Nephron progenitor cell (in vitro differentiated cells): ENCODE data around the gene DYNLRB1.
"Not testable (repeated sequence)": the region's sequence is repeated elsewhere in the genome, so short reads cannot be mapped to it uniquely, and the experiment has no call there.

Experiments
- DNase-seq: peaks from one replicate; pipeline ENCODE4 v3.0.0; 2021
- H3K27ac Mint-ChIP-seq: 2 replicates; pipeline ENCODE4 v1.8.0; 2021; ENCODE audit warnings: mild to moderate bottlenecking, moderate library complexity, mixed read lengths
- H3K27me3 Mint-ChIP-seq: 2 replicates; pipeline ENCODE4 v1.8.0; 2021; ENCODE audit warnings: mild to moderate bottlenecking, low read depth, mixed read lengths; ENCODE audit not compliant: poor library complexity
- H3K36me3 Mint-ChIP-seq: 2 replicates; pipeline ENCODE4 v1.8.0; 2021; ENCODE audit warnings: low read depth, mixed read lengths
- H3K4me1 Mint-ChIP-seq: 2 replicates; pipeline ENCODE4 v1.8.0; 2021; ENCODE audit warnings: mixed read lengths
- H3K4me3 Mint-ChIP-seq: 2 replicates; pipeline ENCODE4 v1.8.0; 2021; ENCODE audit warnings: mild to moderate bottlenecking, moderate library complexity, mixed read lengths
- H3K9me3 Mint-ChIP-seq: 2 replicates; pipeline ENCODE4 v1.8.0; 2021; ENCODE audit warnings: mild to moderate bottlenecking, moderate library complexity, mixed read lengths
- TF ChIP-seq, protein P1 (sequence below): fragments of 200-600 bp; sonication (generic); IDR thresholded peaks from 2 replicates; pipeline ENCODE4 v1.5.0; 2021; ENCODE audit warnings: antibody characterized with exemption

The DYNLRB1 gene

DNA sequence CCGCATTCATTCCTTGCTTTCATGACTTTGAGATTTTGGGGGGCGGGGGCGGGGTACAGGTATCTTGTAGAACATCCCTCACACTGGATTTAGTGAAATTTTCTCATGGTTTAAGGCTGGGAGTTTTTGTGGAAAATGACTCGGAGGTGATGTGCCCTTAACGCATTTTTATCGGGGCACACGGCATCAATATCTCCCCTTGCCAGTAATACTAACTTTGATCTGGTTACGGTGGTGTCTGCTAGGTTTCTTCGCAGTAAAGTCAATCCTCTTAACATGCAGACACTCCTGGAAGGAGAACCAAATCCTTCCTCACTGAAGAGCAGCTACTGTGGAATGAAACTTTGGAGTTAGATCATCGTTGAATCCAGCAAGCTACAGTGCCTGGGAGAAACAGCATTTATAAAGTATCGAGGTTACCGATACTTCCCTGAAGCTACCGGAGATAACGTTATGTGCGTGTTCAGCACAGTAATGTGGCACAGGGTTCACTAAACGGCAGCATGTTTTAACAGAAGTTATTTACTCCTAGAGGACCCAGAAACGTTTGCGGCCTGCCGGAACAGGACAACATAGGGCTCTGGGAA is 1.2 kb upstream of the DYNLRB1 start:
- H3K36me3 Mint-ChIP-seq = peaks cover 49% of the 10 kb centered on the region
- no peaks in the 10 kb centered on the region for H3K27me3 Mint-ChIP-seq

DNA sequence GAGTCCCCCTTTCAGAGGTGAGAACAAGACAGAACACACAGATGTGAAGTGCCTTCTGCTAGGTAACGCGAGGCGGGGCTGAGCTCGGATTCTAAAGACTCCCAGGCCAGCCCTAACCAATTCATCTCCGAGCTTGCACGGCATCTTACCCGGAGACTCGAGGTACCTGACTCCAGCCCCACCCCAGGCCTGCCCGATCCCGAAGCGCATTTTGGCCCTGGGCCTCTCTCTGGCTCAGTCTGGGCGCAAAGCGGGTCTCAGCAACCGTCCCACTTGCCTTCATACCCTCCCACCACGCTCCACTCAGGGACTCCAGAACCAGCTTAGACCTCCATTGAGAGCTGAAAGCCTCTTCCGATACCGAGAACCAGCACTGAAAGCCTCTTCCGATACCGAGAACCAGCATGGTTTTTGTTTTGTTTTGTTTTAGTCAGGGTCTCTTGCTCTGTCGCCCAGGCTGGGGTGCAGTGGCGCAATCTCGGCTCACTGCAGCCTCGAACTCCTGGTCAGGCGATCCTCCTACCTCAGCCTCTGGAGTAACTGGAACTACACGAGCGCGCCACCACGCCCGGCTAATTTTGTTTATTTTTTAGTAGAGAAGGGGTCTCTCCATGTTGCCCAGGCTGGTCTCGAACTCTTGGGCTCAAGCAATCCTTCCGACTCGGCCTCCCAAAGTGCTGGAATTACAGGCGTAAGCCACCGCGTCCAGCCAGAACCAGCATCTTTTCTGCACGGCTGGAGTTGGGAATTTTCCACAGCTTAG is 557 bp upstream of the DYNLRB1 start:
- TF ChIP-seq, protein P1, sequence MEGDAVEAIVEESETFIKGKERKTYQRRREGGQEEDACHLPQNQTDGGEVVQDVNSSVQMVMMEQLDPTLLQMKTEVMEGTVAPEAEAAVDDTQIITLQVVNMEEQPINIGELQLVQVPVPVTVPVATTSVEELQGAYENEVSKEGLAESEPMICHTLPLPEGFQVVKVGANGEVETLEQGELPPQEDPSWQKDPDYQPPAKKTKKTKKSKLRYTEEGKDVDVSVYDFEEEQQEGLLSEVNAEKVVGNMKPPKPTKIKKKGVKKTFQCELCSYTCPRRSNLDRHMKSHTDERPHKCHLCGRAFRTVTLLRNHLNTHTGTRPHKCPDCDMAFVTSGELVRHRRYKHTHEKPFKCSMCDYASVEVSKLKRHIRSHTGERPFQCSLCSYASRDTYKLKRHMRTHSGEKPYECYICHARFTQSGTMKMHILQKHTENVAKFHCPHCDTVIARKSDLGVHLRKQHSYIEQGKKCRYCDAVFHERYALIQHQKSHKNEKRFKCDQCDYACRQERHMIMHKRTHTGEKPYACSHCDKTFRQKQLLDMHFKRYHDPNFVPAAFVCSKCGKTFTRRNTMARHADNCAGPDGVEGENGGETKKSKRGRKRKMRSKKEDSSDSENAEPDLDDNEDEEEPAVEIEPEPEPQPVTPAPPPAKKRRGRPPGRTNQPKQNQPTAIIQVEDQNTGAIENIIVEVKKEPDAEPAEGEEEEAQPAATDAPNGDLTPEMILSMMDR = no peak
- H3K4me3 Mint-ChIP-seq = peak overlapping the region; percentile 98
- H3K9me3 Mint-ChIP-seq = no peaks in the 10 kb centered on the region
- peak; percentile 58 for DNase-seq
- H3K36me3 Mint-ChIP-seq = peaks cover 45% of the 10 kb centered on the region
- peaks cover 35% of the 10 kb centered on the region for H3K4me1 Mint-ChIP-seq
- H3K27ac Mint-ChIP-seq = peak overlapping the region; percentile 100
- H3K27me3 Mint-ChIP-seq = no peaks in the 10 kb centered on the region

More for the DNA sequence above, 1.2 kb upstream of the DYNLRB1 start:
- no peaks in the 10 kb centered on the region for H3K9me3 Mint-ChIP-seq
- no peak for DNase-seq
- H3K27ac Mint-ChIP-seq = peak overlapping the region; percentile 100
- H3K4me1 Mint-ChIP-seq = peaks cover 35% of the 10 kb centered on the region
- peak overlapping the region; percentile 98 for H3K4me3 Mint-ChIP-seq
- TF ChIP-seq, protein P1 = no peak

DNA sequence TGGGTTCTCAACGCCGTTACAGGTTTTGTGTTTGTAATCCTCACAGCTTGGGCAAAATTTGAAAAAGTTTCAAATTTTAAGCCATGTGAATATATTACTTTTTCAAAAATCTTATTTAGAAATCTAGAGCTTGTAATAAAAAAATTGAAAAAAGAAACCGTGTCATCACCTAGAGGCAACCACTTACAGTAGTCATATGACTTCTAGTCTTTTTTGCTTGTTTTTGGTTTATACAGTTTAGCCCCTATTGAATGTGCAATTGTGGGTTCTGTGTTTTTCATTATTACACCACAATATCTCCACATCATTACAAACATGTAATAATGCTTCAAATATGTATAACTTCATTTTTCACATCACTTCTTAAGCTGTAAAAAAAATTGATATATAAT is 888 bp downstream of the DYNLRB1 start:
- peaks cover 42% of the 10 kb centered on the region for H3K36me3 Mint-ChIP-seq
- peak overlapping the region; percentile 98 for H3K4me3 Mint-ChIP-seq
- H3K9me3 Mint-ChIP-seq = no peaks in the 10 kb centered on the region
- peaks cover 37% of the 10 kb centered on the region for H3K4me1 Mint-ChIP-seq
- peak overlapping the region; percentile 100 for H3K27ac Mint-ChIP-seq
- no peaks in the 10 kb centered on the region for H3K27me3 Mint-ChIP-seq
- TF ChIP-seq, protein P1 = no peak
- DNase-seq = no peak

DNA sequence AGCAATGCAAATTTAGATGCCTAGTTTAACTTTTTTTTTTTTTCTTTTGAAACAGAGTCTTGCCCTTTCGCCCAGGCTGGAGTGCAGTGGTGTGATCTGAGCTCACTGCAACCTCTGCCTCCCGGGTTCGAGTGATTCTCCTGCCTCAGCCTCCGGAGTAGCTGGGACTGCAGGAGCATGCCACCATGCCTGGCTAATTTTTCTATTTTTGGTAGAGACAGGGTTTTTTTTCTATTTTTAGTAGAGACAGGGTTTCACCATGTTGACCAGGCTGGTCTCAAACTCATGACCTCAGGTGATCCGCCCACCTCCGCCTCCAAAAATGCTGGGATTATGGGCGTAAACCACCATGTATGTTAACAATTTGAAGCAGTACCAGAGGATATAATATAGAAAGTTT is 2.6 kb downstream of the DYNLRB1 start:
- H3K9me3 Mint-ChIP-seq, H3K27ac Mint-ChIP-seq, H3K27me3 Mint-ChIP-seq, DNase-seq: not testable (repeated sequence)
- Mint-ChIP-seq H3K4me1 (peaks cover 50% of the 10 kb centered on the region), H3K36me3 (peaks cover 38% of the 10 kb centered on the region), H3K4me3 (peak overlapping the region; percentile 76)

DNA sequence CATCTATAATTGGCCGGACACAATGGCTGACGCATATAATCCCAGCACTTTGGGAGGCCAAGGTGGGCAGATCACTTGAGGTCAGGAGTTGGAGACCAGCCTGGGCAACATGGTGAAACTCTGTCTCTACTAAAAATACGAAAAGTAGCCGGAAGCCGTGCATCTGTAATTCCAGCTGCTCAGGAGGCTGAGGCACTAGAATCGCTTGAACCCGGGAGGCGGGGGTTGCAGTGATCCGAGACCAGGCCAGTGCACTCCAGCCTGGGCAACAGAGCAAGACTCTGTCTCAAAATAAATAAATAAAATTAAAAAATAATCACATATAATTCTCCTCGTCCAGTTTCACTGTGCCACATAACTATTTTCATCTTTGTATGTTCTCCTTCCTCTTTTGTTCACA is 3.6 kb downstream of the DYNLRB1 start:
- not testable (repeated sequence) for H3K9me3 Mint-ChIP-seq, H3K27me3 Mint-ChIP-seq, H3K4me3 Mint-ChIP-seq, DNase-seq, H3K27ac Mint-ChIP-seq
- Mint-ChIP-seq H3K36me3 (peaks cover 28% of the 10 kb centered on the region), H3K4me1 (peaks cover 48% of the 10 kb centered on the region)

DNA sequence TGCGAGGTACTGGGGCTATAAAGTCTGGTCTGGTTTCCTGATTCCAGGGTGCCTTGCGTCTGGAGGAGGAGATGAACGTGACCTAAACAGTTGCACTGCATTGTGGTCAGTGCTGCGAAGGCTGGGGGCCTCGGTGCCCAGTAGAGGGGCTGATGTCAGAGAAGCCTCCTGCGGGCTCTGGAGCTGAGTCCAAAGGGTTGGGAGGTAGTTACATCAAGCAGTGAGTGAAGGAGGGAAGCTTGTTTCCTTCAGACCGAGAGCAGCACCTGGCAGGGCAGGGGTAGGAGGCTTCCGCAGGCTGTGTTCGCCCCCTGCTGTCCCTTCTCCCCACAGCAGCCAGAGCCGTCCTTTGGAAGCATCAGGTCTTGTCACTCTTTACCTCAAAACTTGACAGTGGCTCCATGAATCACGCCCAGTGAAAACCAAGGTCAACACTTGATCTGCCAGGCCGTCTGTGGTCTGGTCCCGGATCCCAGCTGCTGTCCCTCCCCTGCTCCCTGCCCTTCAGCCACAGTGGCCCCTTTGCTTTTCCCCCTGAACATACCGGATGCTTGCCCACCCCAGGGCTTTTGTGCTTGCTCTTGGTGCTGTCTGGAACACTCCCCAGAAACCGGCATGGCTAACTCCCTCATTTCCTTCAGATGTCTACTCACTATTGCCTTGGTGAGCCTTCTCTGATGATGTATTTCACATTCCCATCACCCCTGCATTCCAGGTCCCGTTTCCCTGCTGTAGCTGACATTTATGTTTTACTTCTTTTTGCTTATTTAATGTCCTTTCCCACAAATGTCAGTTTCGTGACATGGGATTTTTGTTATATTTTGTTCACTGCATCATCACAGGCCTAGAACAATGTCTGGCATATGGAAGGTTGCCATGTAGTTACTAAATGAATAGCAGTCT is 7.0 kb downstream of the DYNLRB1 start:
- Mint-ChIP-seq H3K27me3 (no peaks in the 10 kb centered on the region), H3K27ac (peak overlapping the region; percentile 39), H3K9me3 (no peaks in the 10 kb centered on the region), H3K4me1 (peaks cover 36% of the 10 kb centered on the region), H3K4me3 (no peak overlapping the region), H3K36me3 (peaks cover 50% of the 10 kb centered on the region)
- peak; percentile 63 for DNase-seq
- TF ChIP-seq, protein P1 = peak; percentile 54
